ENCODE measurements around the gene NAGK. TPM values are rescaled to one million over a fixed set of nuclear protein-coding genes. Genes with fewer than 3 reads are reported as not detected.
"Not testable (repeated sequence)": the region's sequence is repeated elsewhere in the genome, so short reads cannot be mapped to it uniquely, and the experiment has no call there.

NAGK gene
- total and polyA plus RNA-seq, 4 donors = 21.8 to 41.0 (median 27.1) TPM

- TF ChIP-seq, protein P1, sequence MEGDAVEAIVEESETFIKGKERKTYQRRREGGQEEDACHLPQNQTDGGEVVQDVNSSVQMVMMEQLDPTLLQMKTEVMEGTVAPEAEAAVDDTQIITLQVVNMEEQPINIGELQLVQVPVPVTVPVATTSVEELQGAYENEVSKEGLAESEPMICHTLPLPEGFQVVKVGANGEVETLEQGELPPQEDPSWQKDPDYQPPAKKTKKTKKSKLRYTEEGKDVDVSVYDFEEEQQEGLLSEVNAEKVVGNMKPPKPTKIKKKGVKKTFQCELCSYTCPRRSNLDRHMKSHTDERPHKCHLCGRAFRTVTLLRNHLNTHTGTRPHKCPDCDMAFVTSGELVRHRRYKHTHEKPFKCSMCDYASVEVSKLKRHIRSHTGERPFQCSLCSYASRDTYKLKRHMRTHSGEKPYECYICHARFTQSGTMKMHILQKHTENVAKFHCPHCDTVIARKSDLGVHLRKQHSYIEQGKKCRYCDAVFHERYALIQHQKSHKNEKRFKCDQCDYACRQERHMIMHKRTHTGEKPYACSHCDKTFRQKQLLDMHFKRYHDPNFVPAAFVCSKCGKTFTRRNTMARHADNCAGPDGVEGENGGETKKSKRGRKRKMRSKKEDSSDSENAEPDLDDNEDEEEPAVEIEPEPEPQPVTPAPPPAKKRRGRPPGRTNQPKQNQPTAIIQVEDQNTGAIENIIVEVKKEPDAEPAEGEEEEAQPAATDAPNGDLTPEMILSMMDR (IDR thresholded peaks at IDR 0.05; ENCODE audit: low read depth, low read length, missing input control) = no peak
- TF ChIP-seq GABPA (IDR thresholded peaks at IDR 0.05 in 1 of 2, conservative IDR thresholded peaks at IDR 0.05 in 1 of 2) (no peak), YY1 (IDR thresholded peaks at IDR 0.05) (no peak), RAD21 (IDR thresholded peaks at IDR 0.05) (no peak), RXRA (IDR thresholded peaks at IDR 0.05) (no peak), HNF4G (IDR thresholded peaks at IDR 0.05) (no peak), ZBTB33 (IDR thresholded peaks at IDR 0.05) (no peak)
These were observed 35.4 kb downstream of the NAGK start (continued) for GRCh38 chr2:71103809-71104208.

GRCh38 chr2:71106463-71106862 lies 38.0 kb downstream of the NAGK start:
- H3K9ac ChIP-seq (ENCODE audit: low read depth in 1 of 2, low read length in 2 of 2); H3K9me3 ChIP-seq (ENCODE audit: control insufficient read depth in 4 of 4, low read length in 3 of 4); H3K36me3 ChIP-seq (ENCODE audit: control insufficient read depth in 4 of 4, insufficient read depth in 3 of 4, low read depth in 1 of 4, low read length in 3 of 4); H3K27ac ChIP-seq (ENCODE audit: low read depth in 1 of 2, low read length in 2 of 2); H3K4me1 ChIP-seq (ENCODE audit: control insufficient read depth in 4 of 4, insufficient read depth in 4 of 4, low read length in 3 of 4); H3K4me3 ChIP-seq (ENCODE audit: low read depth in 1 of 3, low read length in 3 of 3); DNase-seq (ENCODE audit: low spot score); H3K27me3 ChIP-seq (ENCODE audit: control insufficient read depth in 4 of 4, insufficient read depth in 4 of 4, low read length in 3 of 4): not testable (repeated sequence)
- WGBS = 88% methylated on average over 6 of the region's 6 CpGs

DNA sequence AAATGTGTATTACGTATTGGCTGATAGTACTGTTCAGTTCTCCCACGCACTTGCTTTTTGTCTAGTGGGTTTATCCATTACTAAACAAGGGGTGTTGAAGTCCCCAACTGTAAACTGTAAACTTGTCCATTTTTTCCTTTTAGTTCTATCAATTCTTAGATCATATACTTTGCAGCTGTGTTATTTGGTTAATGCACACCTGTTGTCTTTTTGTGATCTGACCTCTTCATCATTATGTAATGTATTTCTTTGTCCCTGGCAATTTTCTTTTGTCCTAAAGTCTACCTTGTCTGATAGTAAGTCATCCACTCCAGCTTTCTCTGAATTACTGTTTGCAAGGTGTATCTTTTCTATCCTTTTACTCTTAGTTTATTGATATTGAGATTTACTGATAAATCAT lies 39.6 kb downstream of the NAGK start:
- no peaks in the 10 kb centered on the region for H3K27me3 ChIP-seq (ENCODE audit: control insufficient read depth in 4 of 4, insufficient read depth in 4 of 4, low read length in 3 of 4)
- no peak overlapping the region for H3K4me3 ChIP-seq (ENCODE audit: low read depth in 1 of 3, low read length in 3 of 3)
- H3K27ac ChIP-seq (ENCODE audit: low read depth in 1 of 2, low read length in 2 of 2) = no peak overlapping the region
- 97% methylated on average over 2 of the region's 2 CpGs for WGBS
- H3K36me3 ChIP-seq (ENCODE audit: control insufficient read depth in 4 of 4, insufficient read depth in 3 of 4, low read depth in 1 of 4, low read length in 3 of 4) = peaks cover 0 to 7% (median 2%) of the 10 kb centered on the region in 4 donors
- no peak overlapping the region for H3K9ac ChIP-seq (ENCODE audit: low read depth in 1 of 2, low read length in 2 of 2)
- peaks cover 0 to 7% (median 5%) of the 10 kb centered on the region in 4 donors for H3K4me1 ChIP-seq (ENCODE audit: control insufficient read depth in 4 of 4, insufficient read depth in 4 of 4, low read length in 3 of 4)
- no peak for TF ChIP-seq FOXA1 (IDR thresholded peaks at IDR 0.05)
- no peak for TF ChIP-seq TAF1 (conservative IDR thresholded peaks at IDR 0.05)
- no peak for TF ChIP-seq RXRA (IDR thresholded peaks at IDR 0.05)
- no peak for TF ChIP-seq HNF4G (IDR thresholded peaks at IDR 0.05)
- TF ChIP-seq NR2F2 (IDR thresholded peaks at IDR 0.05) = no peak
- TF ChIP-seq YY1 (IDR thresholded peaks at IDR 0.05) = no peak
- no peak for TF ChIP-seq ATF3 (IDR thresholded peaks at IDR 0.05)
- TF ChIP-seq GABPA (IDR thresholded peaks at IDR 0.05 in 1 of 2, conservative IDR thresholded peaks at IDR 0.05 in 1 of 2) = no peak
- TF ChIP-seq RAD21 (IDR thresholded peaks at IDR 0.05) = no peak
- TF ChIP-seq FOXA2 (IDR thresholded peaks at IDR 0.05) = no peak
- no peak for TF ChIP-seq EGR1 (IDR thresholded peaks at IDR 0.05; ENCODE audit: low read depth in 2 of 2)
- TF ChIP-seq HNF4A (conservative IDR thresholded peaks at IDR 0.05) = no peak
- TF ChIP-seq JUND (IDR thresholded peaks at IDR 0.05) = no peak
- no peak for TF ChIP-seq MAX (IDR thresholded peaks at IDR 0.05)
- TF ChIP-seq REST (IDR thresholded peaks at IDR 0.05) = no peak
- TF ChIP-seq SP1 (IDR thresholded peaks at IDR 0.05) = no peak
- no peak for DNase-seq (ENCODE audit: low spot score)
- peaks cover 0 to 5% (median 0%) of the 10 kb centered on the region in 4 donors for H3K9me3 ChIP-seq (ENCODE audit: control insufficient read depth in 4 of 4, low read length in 3 of 4)
